Breast epithelium (tissue), 4 donors: ENCODE measurements around the gene B3GALT2. TPM values are rescaled to one million over a fixed set of nuclear protein-coding genes. Genes with fewer than 3 reads are reported as not detected.

Experiments
- DNase-seq, 2 donors: peaks; one replicate each; pipeline ENCODE4 v3.0.0-alpha.2; 2019; ENCODE audit warnings: low spot score in 2 of 2
- H3K27ac ChIP-seq, 2 donors: fragments of 200-600 bp; sonication (generic) in 1 of 2; one replicate each; pipeline ENCODE4 v1.5.1; 2016 to 2019; ENCODE audit warnings: mild to moderate bottlenecking in 1 of 2
- H3K27me3 ChIP-seq, 2 donors: fragments of 200-600 bp; sonication (generic) in 1 of 2; one replicate each; pipeline versions ENCODE4 v1.5.1 to v1.6.0; 2017 to 2019; ENCODE audit warnings: control low read depth in 1 of 2, mild to moderate bottlenecking in 1 of 2
- H3K36me3 ChIP-seq: fragments of 200-600 bp; one replicate; pipeline ENCODE4 v1.5.1; 2019
- H3K4me1 ChIP-seq, 2 donors: fragments of 200-600 bp; sonication (generic); one replicate each; pipeline ENCODE4 v1.5.1; 2016 to 2019; ENCODE audit warnings: control low read depth in 1 of 2
- H3K4me3 ChIP-seq, 3 donors: fragments of 200-600 bp; sonication (generic); 1 replicate in 2 of 3; 2 replicates in 1 of 3; pipeline ENCODE4 v1.5.1; 2016 to 2019; ENCODE audit warnings: mild to moderate bottlenecking in 3 of 3, moderate library complexity in 2 of 3
- H3K9me3 ChIP-seq, 2 donors: fragments of 200-600 bp; sonication (generic) in 1 of 2; one replicate each; pipeline ENCODE4 v1.5.1; 2016 to 2019; ENCODE audit warnings: control low read depth in 1 of 2
- CTCF ChIP-seq, 3 donors: fragments of 450-650 bp; IDR thresholded peaks; one replicate each; pipeline ENCODE4 v1.5.1; 2016 to 2017; ENCODE audit warnings: antibody characterized with exemption in 3 of 3, mild to moderate bottlenecking in 3 of 3, moderate library complexity in 3 of 3
- POLR2A ChIP-seq: fragments of 450-650 bp; IDR thresholded peaks from one replicate; pipeline ENCODE4 v1.6.1; 2016; ENCODE audit warnings: antibody characterized with exemption, mild to moderate bottlenecking, moderate library complexity
- POLR2AphosphoS5 ChIP-seq, 3 donors: sonication (generic); formaldehyde crosslinking; IDR thresholded peaks; one replicate each; pipeline ENCODE4 v1.6.1; 2017; ENCODE audit warnings: antibody characterized with exemption in 3 of 3
- intact Hi-C: fragments of 100-400 bp; cut with DNase I; formaldehyde crosslinking; loops from one replicate; pipeline ENCODE4 v1.15.1; 2023; ENCODE audit warnings: low total_unique reads
- total RNA-seq, 3 donors: library from RNA; depleted of rRNA; stranded (reverse); fragments of >200 nt; gene quantifications; one replicate each; pipeline ENCODE4 v1.1.0, GENCODE V29; 2016

Gene B3GALT2
- total RNA-seq, 3 donors from 2014 or later = 0.29 to 0.33 (median 0.32) TPM

- no peak overlapping the region for H3K27ac ChIP-seq
- intact Hi-C loops = no loop called here
- TF ChIP-seq CTCF (IDR thresholded peaks at IDR 0.05) (no peak), POLR2A (no peak)
- no peak for DNase-seq
- H3K27me3 ChIP-seq = no peaks in the 10 kb centered on the region
- no peaks in the 10 kb centered on the region for H3K36me3 ChIP-seq
- no peaks in the 10 kb centered on the region for H3K9me3 ChIP-seq
- H3K4me1 ChIP-seq = no peaks in the 10 kb centered on the region
- no peak overlapping the region for H3K4me3 ChIP-seq
Measured at GRCh38 chr1:193221651-193222050, 35.2 kb upstream of the B3GALT2 start.

GRCh38 chr1:193219391-193219790, 33.0 kb upstream of the B3GALT2 start:
- no peaks in the 10 kb centered on the region for H3K36me3 ChIP-seq
- H3K9me3 ChIP-seq = no peaks in the 10 kb centered on the region
- TF ChIP-seq CTCF (IDR thresholded peaks at IDR 0.05) (no peak), POLR2A (no peak)
- H3K4me3 ChIP-seq = no peak overlapping the region
- H3K4me1 ChIP-seq = no peaks in the 10 kb centered on the region
- intact Hi-C loops = no loop called here
- H3K27ac ChIP-seq = no peak overlapping the region
- no peaks in the 10 kb centered on the region for H3K27me3 ChIP-seq
- no peak for DNase-seq

- Histone ChIP-seq H3K4me1 (no peaks in the 10 kb centered on the region), H3K9me3 (no peaks in the 10 kb centered on the region), H3K36me3 (no peaks in the 10 kb centered on the region), H3K27me3 (no peaks in the 10 kb centered on the region), H3K27ac (no peak overlapping the region), H3K4me3 (no peak overlapping the region)
- TF ChIP-seq POLR2AphosphoS5 (IDR thresholded peaks at IDR 0.05) (no peak), POLR2A (no peak), CTCF (IDR thresholded peaks at IDR 0.05) (no peak)
- intact Hi-C loops = no loop called here
- no peak for DNase-seq
Measured at GRCh38 chr1:193216920-193217319, 30.5 kb upstream of the B3GALT2 start.

- H3K9me3 ChIP-seq = no peaks in the 10 kb centered on the region
- intact Hi-C loops = no loop called here
- H3K27ac ChIP-seq = no peak overlapping the region
- no peaks in the 10 kb centered on the region for H3K27me3 ChIP-seq
- no peak for DNase-seq
- H3K36me3 ChIP-seq = no peaks in the 10 kb centered on the region
- TF ChIP-seq POLR2A = no peak
- no peak for TF ChIP-seq POLR2AphosphoS5 (IDR thresholded peaks at IDR 0.05)
- TF ChIP-seq CTCF (IDR thresholded peaks at IDR 0.05) = no peak
- no peak overlapping the region for H3K4me3 ChIP-seq
- H3K4me1 ChIP-seq = no peaks in the 10 kb centered on the region
Measured at GRCh38 chr1:193213998-193214397, 27.6 kb upstream of the B3GALT2 start.

- Histone ChIP-seq H3K9me3 (no peaks in the 10 kb centered on the region), H3K27ac (no peak overlapping the region), H3K4me3 (no peak overlapping the region), H3K4me1 (no peaks in the 10 kb centered on the region), H3K27me3 (no peaks in the 10 kb centered on the region), H3K36me3 (no peaks in the 10 kb centered on the region)
- intact Hi-C loops = no loop called here
- TF ChIP-seq CTCF (IDR thresholded peaks at IDR 0.05) (no peak), POLR2AphosphoS5 (IDR thresholded peaks at IDR 0.05) (no peak), POLR2A (no peak)
- no peak for DNase-seq
Measured at GRCh38 chr1:193212637-193213036, 26.2 kb upstream of the B3GALT2 start.
